GM23338 (cell line): ENCODE data around the gene DPP10.

ENCODE experiments used
- CTCF ChIP-seq, 2 experiments: fragments of 200-600 bp in 1 of 2; sonication (generic) in 1 of 2; conservative IDR thresholded peaks; 2 replicates each; pipeline versions ENCODE4 v1.5.1 to v1.6.1; 2016 to 2017; ENCODE audit warnings: antibody characterized with exemption in 2 of 2, low read depth in 2 of 2, mild to moderate bottlenecking in 2 of 2, moderate library complexity in 1 of 2
- EZH2 ChIP-seq: fragments of 200-600 bp; sonication (generic); IDR thresholded peaks from one replicate; pipeline ENCODE4 v1.8.0; 2017; ENCODE audit warnings: antibody characterized with exemption, mild to moderate bottlenecking, low read depth; ENCODE audit not compliant: unreplicated experiment
- EZH2phosphoT487 ChIP-seq: fragments of 200-600 bp; sonication (generic); IDR thresholded peaks from one replicate; pipeline ENCODE4 v1.8.1; 2018; ENCODE audit warnings: antibody characterized with exemption; ENCODE audit not compliant: unreplicated experiment
- JUNB ChIP-seq: IDR thresholded peaks from one replicate; pipeline ENCODE4 v1.6.1; 2016; ENCODE audit warnings: antibody characterized with exemption; ENCODE audit not compliant: unreplicated experiment
- POLR2AphosphoS5 ChIP-seq: IDR thresholded peaks from 2 replicates; pipeline ENCODE4 v1.6.1; 2016; ENCODE audit warnings: antibody characterized with exemption, low read depth
- REST ChIP-seq: IDR thresholded peaks from one replicate; pipeline ENCODE4 v1.6.1; 2018; ENCODE audit warnings: antibody characterized with exemption; ENCODE audit not compliant: unreplicated experiment

- TF ChIP-seq CTCF (conservative IDR thresholded peaks at IDR 0.05; ENCODE audit: low read depth in 2 of 2) (no peak), POLR2AphosphoS5 (no peak), EZH2 (no peak), REST (no peak), JUNB (no peak), EZH2phosphoT487 (no peak)
Measured at GRCh38 chr2:115094441-115094840, 652.0 kb downstream of the DPP10 start.
